NB4 (cell line): ENCODE results near the gene BBS7.

Source experiments
- DNase-seq: peaks from one replicate; pipeline ENCODE4 v3.0.0; 2010; ENCODE audit warnings: low read depth
- H3K4me3 ChIP-seq: one replicate; pipeline ENCODE4 v1.5.1; 2011; ENCODE audit warnings: mild to moderate bottlenecking, low read depth, low read length, moderate library complexity
- CTCF ChIP-seq: IDR thresholded peaks from one replicate; pipeline ENCODE4 v1.5.1; 2012; ENCODE audit warnings: low read depth, low read length
- MAX ChIP-seq: IDR thresholded peaks from 2 replicates; pipeline ENCODE4 v1.6.1; 2011; ENCODE audit warnings: low read depth, low read length
- MYC ChIP-seq: IDR thresholded peaks from 2 replicates; pipeline ENCODE4 v1.6.1; 2011; ENCODE audit warnings: low read depth, low read length
- POLR2A ChIP-seq: IDR thresholded peaks from 2 replicates; pipeline ENCODE4 v1.6.1; 2011; ENCODE audit warnings: mild to moderate bottlenecking; ENCODE audit not compliant: insufficient read length; ENCODE audit errors: extremely low read depth

BBS7 gene

GRCh38 chr4:121873604-121874003 lies 3.3 kb upstream of the BBS7 start:
- H3K4me3 ChIP-seq: no peak overlapping the region
- TF ChIP-seq CTCF: no peak
- TF ChIP-seq MAX: no peak
- no peak for TF ChIP-seq POLR2A
- TF ChIP-seq MYC: no peak
- DNase-seq: no peak

- no peak for DNase-seq
- TF ChIP-seq MAX (no peak), POLR2A (no peak), MYC (no peak), CTCF (no peak)
These were observed 6.5 kb downstream of the BBS7 start for GRCh38 chr4:121863799-121864198.

GRCh38 chr4:121861426-121861825 lies 8.8 kb downstream of the BBS7 start:
- DNase-seq: no peak
- TF ChIP-seq CTCF (no peak), POLR2A (no peak), MAX (no peak), MYC (no peak)
- H3K4me3 ChIP-seq: no peak overlapping the region

More at GRCh38 chr4:121863799-121864198, 6.5 kb downstream of the BBS7 start:
- no peak overlapping the region for H3K4me3 ChIP-seq

- DNase-seq: no peak
- TF ChIP-seq MAX (no peak), CTCF (no peak), POLR2A (no peak), MYC (no peak)
- no peak overlapping the region for H3K4me3 ChIP-seq
These were observed 10.2 kb downstream of the BBS7 start for GRCh38 chr4:121860121-121860520.

- no peak for DNase-seq
- no peak for TF ChIP-seq MAX
- TF ChIP-seq POLR2A: no peak
- no peak for TF ChIP-seq CTCF
- no peak for TF ChIP-seq MYC
- no peak overlapping the region for H3K4me3 ChIP-seq
These were observed 18.9 kb downstream of the BBS7 start for GRCh38 chr4:121851354-121851753.

- TF ChIP-seq POLR2A: no peak
- TF ChIP-seq MAX: no peak
- no peak for TF ChIP-seq CTCF
- TF ChIP-seq MYC: no peak
- no peak for DNase-seq
- no peak overlapping the region for H3K4me3 ChIP-seq
These were observed 23.6 kb downstream of the BBS7 start for GRCh38 chr4:121846662-121847061.
